ENCODE results near the gene MYOCOS.
"Not testable (repeated sequence)": the region's sequence is repeated elsewhere in the genome, so short reads cannot be mapped to it uniquely, and the experiment has no call there.

The MYOCOS gene

DNA sequence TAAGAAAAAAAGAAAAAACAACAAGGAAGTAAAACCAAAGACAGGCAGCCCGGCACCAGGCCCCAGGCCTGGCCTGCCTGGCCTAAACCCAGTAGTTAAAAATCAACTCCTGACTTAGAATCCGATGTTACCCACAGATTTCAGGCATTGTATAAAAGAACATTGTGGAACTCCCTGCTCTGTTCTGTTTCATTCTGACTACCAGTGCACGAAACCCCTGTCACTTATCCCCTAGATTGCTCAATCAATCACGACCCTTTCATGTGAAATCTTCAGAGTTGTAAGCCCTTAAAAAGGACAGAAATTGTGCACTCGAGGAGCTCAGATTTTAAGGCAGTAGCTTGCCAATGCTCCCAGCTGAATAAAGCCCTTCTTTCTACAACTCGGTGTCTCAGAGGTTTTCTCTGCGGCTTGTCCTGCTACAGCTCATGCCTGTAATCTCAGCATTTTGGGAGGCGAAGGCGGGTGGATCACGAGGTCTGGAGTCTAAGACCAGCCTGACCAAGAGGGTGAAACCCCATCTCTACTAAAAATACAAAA, 15.6 kb upstream of the MYOCOS start:
- H3K4me3 ChIP-seq (ENCODE audit: low read depth, low read length): no peak overlapping the region
- TF ChIP-seq, protein P1, sequence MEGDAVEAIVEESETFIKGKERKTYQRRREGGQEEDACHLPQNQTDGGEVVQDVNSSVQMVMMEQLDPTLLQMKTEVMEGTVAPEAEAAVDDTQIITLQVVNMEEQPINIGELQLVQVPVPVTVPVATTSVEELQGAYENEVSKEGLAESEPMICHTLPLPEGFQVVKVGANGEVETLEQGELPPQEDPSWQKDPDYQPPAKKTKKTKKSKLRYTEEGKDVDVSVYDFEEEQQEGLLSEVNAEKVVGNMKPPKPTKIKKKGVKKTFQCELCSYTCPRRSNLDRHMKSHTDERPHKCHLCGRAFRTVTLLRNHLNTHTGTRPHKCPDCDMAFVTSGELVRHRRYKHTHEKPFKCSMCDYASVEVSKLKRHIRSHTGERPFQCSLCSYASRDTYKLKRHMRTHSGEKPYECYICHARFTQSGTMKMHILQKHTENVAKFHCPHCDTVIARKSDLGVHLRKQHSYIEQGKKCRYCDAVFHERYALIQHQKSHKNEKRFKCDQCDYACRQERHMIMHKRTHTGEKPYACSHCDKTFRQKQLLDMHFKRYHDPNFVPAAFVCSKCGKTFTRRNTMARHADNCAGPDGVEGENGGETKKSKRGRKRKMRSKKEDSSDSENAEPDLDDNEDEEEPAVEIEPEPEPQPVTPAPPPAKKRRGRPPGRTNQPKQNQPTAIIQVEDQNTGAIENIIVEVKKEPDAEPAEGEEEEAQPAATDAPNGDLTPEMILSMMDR (IDR thresholded peaks at IDR 0.05; ENCODE audit: low read depth, low read length): no peak

DNA sequence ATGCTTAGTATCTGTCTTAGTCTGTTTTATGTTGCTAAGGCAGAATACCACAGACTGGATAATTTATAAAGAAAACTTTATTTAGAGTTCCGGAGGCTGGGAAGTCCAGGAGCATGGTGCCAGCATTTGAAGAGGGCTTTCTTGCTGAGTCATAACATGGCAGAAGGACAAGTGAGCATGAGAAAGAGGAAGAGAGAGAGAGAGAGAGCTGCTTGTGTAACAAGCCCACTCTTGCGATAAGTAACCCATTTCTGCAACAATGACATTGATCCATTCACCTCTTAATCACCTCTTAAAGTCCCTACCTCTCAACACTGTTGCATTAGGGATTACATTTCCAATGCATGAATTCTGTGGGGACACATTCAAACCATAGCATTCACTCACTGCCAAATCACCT, 11.7 kb upstream of the MYOCOS start:
- TF ChIP-seq, protein P1 (IDR thresholded peaks at IDR 0.05; ENCODE audit: low read depth, low read length): no peak
- no peak overlapping the region for H3K4me3 ChIP-seq (ENCODE audit: low read depth, low read length)

DNA sequence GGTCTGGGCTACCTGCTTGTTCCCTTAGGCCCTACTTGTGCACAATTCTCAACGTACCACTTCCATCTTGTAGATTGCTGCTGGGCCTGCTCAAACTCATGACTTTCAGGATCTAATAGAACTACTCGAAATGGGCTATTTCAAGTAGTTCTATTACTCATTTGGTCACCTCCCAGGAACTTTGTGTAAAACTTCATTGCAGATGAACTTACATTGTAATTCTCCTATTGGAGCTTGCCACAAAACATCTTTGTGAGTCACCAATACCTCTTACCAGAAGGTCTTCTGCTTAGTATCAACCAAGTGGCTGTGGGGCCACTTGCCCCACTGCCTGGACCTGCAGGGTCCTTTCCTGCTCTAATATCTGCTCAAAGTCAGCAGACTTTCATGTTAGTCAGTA, 10.7 kb upstream of the MYOCOS start:
- no peak overlapping the region for H3K4me3 ChIP-seq (ENCODE audit: low read depth, low read length)
- TF ChIP-seq, protein P1 (IDR thresholded peaks at IDR 0.05; ENCODE audit: low read depth, low read length): no peak

DNA sequence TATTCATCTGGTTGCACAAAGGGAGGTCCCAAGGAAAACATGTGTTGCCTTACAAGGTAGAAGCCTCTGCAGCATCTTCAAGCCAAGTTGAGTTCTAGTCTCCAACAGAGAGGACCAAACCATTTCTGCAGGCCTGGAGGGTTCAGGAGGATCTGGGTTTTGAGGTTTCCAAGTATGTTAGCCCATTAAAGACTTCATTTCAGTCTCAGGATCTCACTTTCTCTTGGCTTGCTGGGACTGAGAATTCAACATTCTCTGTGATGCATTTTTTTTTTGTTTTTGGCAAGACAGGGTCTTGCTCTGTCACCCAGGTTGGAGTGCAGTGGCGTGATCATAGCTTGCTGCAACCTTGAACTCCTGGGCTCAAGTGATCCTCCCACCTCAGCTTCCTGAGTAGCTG, 8.8 kb upstream of the MYOCOS start:
- TF ChIP-seq, protein P1 (IDR thresholded peaks at IDR 0.05; ENCODE audit: low read depth, low read length): no peak
- H3K4me3 ChIP-seq (ENCODE audit: low read depth, low read length): no peak overlapping the region

DNA sequence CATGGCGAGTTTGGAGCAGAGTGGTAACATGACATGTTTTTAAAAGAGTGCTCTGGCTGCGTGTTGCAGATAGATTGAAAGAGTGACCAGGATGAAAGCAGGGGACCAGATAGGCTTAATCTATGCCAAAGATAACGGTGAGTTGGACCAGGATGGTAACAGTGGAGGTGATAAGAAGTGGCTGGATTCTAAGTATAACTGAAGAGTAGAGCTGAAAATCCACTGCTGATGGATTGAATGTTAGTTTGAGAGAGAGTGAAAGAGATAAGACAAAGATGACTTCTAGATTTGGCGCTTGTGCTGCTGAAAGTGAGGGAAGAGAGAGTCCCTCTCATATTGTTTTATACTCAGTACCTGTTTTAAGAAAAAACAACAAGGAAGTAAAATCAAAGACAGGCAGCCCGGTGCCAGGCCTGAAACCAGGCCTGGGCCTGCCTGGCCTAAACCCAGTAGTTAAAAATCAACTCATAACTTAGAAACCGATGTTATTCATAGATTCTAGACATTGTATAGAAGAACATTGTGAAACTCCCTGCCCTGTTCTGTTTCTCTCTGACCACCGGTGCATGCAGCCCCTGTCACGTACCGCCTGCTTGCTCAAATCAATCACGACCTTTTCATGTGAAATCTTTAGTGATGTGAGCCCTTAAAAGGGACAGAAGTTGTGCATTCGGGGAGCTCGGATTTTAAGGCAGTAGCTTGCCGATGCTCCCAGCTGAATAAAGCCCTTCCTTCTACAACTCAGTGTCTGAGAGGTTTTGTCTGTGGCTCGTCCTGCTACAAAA, 6.7 kb upstream of the MYOCOS start:
- not testable (repeated sequence) for H3K4me3 ChIP-seq (ENCODE audit: low read depth, low read length)

GRCh38 chr1:171616586-171616985, 5.5 kb upstream of the MYOCOS start:
- TF ChIP-seq, protein P1 (IDR thresholded peaks at IDR 0.05; ENCODE audit: low read depth, low read length): no peak
- H3K4me3 ChIP-seq (ENCODE audit: low read depth, low read length): no peak overlapping the region

DNA sequence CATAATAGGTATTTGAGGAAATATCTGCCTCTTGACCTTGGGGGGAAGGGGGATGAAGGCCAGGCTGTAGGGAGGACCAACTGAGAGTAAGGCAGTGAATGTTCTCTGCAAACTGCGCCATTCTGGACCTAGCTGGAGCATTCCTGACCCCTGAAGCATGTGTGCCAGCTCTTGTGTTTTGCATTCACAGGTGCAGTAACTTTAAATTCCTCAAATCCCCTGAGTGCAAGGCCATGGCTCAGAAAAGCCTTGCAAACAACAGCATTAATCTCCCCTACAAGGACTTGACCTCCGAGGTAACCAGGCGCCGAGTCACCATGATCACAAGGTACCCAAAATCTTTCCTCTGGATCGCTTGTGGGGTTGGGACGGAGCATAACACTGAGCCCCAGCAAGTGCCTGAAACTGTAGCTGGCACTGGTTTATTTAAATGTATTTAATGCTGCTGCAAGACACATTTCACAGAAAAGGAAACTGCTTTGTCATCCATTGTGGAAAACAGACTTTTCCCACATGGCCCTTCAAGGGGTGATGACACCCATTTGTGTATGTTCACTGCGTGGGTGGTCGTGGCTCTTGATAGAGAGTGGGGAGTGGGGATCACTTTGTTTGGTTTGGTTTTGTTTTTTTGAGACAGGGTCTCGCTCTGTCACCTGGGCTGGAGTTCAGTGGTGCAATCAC, 1.7 kb downstream of the MYOCOS start:
- H3K4me3 ChIP-seq (ENCODE audit: low read depth, low read length): no peak overlapping the region
- TF ChIP-seq, protein P1 (IDR thresholded peaks at IDR 0.05; ENCODE audit: low read depth, low read length): no peak
